GM19035 (cell line): ENCODE results near the gene SLC35F1.
A peak's percentile ranks its signal among the peaks of the same experiment; 100 is the strongest.

ENCODE experiments used
- ATAC-seq: cut with Tn5 transposase; IDR thresholded peaks from one replicate; pipeline ENCODE4 v1.9.1; 2021; ENCODE audit not compliant: unreplicated experiment

SLC35F1 gene

GRCh38 chr6:118252474-118252873, 345.4 kb downstream of the SLC35F1 start:
- ATAC-seq, result no peak

GRCh38 chr6:118253741-118254140, 346.7 kb downstream of the SLC35F1 start:
- ATAC-seq, result no peak

- no peak for ATAC-seq
Measured at GRCh38 chr6:118260833-118261232, 353.8 kb downstream of the SLC35F1 start.

- ATAC-seq, result no peak
Measured at GRCh38 chr6:118263921-118264486, 356.9 kb downstream of the SLC35F1 start.

- no peak for ATAC-seq
Measured at GRCh38 chr6:118269659-118270058, 362.6 kb downstream of the SLC35F1 start.

GRCh38 chr6:118277631-118278030, 370.6 kb downstream of the SLC35F1 start:
- ATAC-seq, result no peak

GRCh38 chr6:118280210-118280609, 373.1 kb downstream of the SLC35F1 start:
- ATAC-seq, result peak; percentile 89

- no peak for ATAC-seq
Measured at GRCh38 chr6:118281291-118281690, 374.2 kb downstream of the SLC35F1 start.

- ATAC-seq, result no peak
Measured at GRCh38 chr6:118283766-118284165, 376.7 kb downstream of the SLC35F1 start.

GRCh38 chr6:118284736-118285360, 377.8 kb downstream of the SLC35F1 start:
- no peak for ATAC-seq

- no peak for ATAC-seq
Measured at GRCh38 chr6:118285791-118286190, 378.7 kb downstream of the SLC35F1 start.

- ATAC-seq, result no peak
Measured at GRCh38 chr6:118288355-118289124, 381.5 kb downstream of the SLC35F1 start.

- no peak for ATAC-seq
Measured at GRCh38 chr6:118292558-118292957, 385.5 kb downstream of the SLC35F1 start.

- no peak for ATAC-seq
Measured at GRCh38 chr6:118294906-118295305, 387.8 kb downstream of the SLC35F1 start.

- no peak for ATAC-seq
Measured at GRCh38 chr6:118295336-118295735, 388.3 kb downstream of the SLC35F1 start.

GRCh38 chr6:118296129-118296901, 389.3 kb downstream of the SLC35F1 start:
- ATAC-seq, result no peak

- no peak for ATAC-seq
Measured at GRCh38 chr6:118297821-118298220, 390.8 kb downstream of the SLC35F1 start.

- ATAC-seq, result no peak
Measured at GRCh38 chr6:118298476-118299427, 391.7 kb downstream of the SLC35F1 start.

GRCh38 chr6:118299457-118299856, 392.4 kb downstream of the SLC35F1 start:
- no peak for ATAC-seq

GRCh38 chr6:118304321-118304720, 397.3 kb downstream of the SLC35F1 start:
- no peak for ATAC-seq
